ENCODE results near the gene C22orf15.

C22orf15 gene

GRCh38 chr22:23772649-23773473 lies 10.1 kb downstream of the C22orf15 start, which contains the start of gene MMP11:
TSS of gene MMP11 (plus strand) at chr22:23772849. CDS start at chr22:23772871, 22 bp downstream.
- no peak for DNase-seq (ENCODE audit: low read depth)

- no peak for DNase-seq (ENCODE audit: low read depth)
Observed at GRCh38 chr22:23773483-23774113, 10.8 kb downstream of the C22orf15 start.

- DNase-seq (ENCODE audit: low read depth), result no peak
Observed at GRCh38 chr22:23774114-23774921, 11.5 kb downstream of the C22orf15 start.

GRCh38 chr22:23774922-23775436 lies 12.2 kb downstream of the C22orf15 start:
- DNase-seq (ENCODE audit: low read depth), result no peak

- no peak for DNase-seq (ENCODE audit: low read depth)
Observed at GRCh38 chr22:23775779-23776375, 13.1 kb downstream of the C22orf15 start.

GRCh38 chr22:23777776-23778576 lies 15.2 kb downstream of the C22orf15 start:
- DNase-seq (ENCODE audit: low read depth), result no peak

GRCh38 chr22:23778577-23778900 lies 15.7 kb downstream of the C22orf15 start:
- DNase-seq (ENCODE audit: low read depth), result no peak

GRCh38 chr22:23779083-23779482 lies 16.3 kb downstream of the C22orf15 start:
- no peak for DNase-seq (ENCODE audit: low read depth)

- no peak for DNase-seq (ENCODE audit: low read depth)
Observed at GRCh38 chr22:23779731-23780130, 16.9 kb downstream of the C22orf15 start.

GRCh38 chr22:23780146-23780748 lies 17.5 kb downstream of the C22orf15 start:
- DNase-seq (ENCODE audit: low read depth), result no peak

GRCh38 chr22:23781065-23781464 lies 18.3 kb downstream of the C22orf15 start:
- no peak for DNase-seq (ENCODE audit: low read depth)

- no peak for DNase-seq (ENCODE audit: low read depth)
Observed at GRCh38 chr22:23781511-23782183, 18.9 kb downstream of the C22orf15 start.

GRCh38 chr22:23782252-23782651 lies 19.5 kb downstream of the C22orf15 start:
- no peak for DNase-seq (ENCODE audit: low read depth)

GRCh38 chr22:23782703-23783102 lies 19.9 kb downstream of the C22orf15 start:
- no peak for DNase-seq (ENCODE audit: low read depth)

- no peak for DNase-seq (ENCODE audit: low read depth)
Observed at GRCh38 chr22:23783265-23784150, 20.7 kb downstream of the C22orf15 start.

GRCh38 chr22:23784215-23784732 lies 21.5 kb downstream of the C22orf15 start:
- no peak for DNase-seq (ENCODE audit: low read depth)

- no peak for DNase-seq (ENCODE audit: low read depth)
Observed at GRCh38 chr22:23786261-23786710, 23.5 kb downstream of the C22orf15 start.

- DNase-seq (ENCODE audit: low read depth), result peak; percentile 88
Observed at GRCh38 chr22:23786752-23787599, 24.2 kb downstream of the C22orf15 start, which contains the start of gene SMARCB1. TSS of gene SMARCB1 (plus strand) at chr22:23786966. CDS start at chr22:23787170, 204 bp downstream.
